Lung microvascular endothelial cell (primary cell): ENCODE results near the gene DENND5A. TPM values are rescaled to one million over a fixed set of nuclear protein-coding genes. Genes with fewer than 3 reads are reported as not detected.
"Not testable (repeated sequence)": the region's sequence is repeated elsewhere in the genome, so short reads cannot be mapped to it uniquely, and the experiment has no call there.

Source experiments
- DNase-seq, 2 donors: peaks; one replicate each; pipeline versions ENCODE4 v3.0.0 to v3.0.0-alpha.2; 2010; ENCODE audit warnings: low read depth in 2 of 2
- total RNA-seq: library from RNA; depleted of rRNA; stranded (reverse); fragments of >200 nt; gene quantifications from 2 replicates; pipeline ENCODE4 v1.2.1, GENCODE V29; 2014

DENND5A gene
- total RNA-seq, 1 donor from 2014 or later: 114 TPM

DNA sequence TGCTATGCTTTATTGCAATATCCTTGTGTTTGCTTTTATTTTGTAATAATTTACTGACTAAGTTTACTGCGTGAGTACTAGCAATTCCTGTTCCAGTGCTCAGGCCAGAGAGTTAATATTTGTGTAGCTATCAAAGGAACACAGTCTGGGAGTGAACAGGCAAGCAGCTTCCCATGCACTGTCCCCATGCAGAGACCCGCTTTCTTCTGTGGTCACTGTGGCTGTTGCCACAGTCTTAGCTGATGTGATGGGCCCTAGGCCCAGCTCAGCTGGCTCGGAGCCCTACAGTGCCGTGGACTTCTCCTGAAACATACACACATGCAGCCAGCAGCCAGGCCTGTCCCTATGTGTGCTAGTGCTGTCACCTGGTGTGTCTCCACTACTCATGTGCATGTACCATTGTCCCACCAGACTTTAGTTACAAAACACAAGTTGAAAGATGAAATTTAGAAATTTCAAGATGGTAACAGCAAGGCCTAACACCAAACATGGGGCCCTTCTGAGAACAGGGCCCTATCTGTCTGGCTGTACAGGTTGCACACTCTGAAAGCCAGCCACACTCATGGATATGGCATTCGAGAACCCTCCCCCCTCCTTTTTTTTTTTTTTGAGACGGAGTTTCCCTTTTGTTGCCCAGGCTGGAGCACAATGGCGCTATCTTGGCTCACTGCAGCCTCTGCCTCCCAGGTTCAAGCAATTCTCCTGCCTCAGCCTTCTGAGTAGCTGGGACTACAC, 161.4 kb downstream of the DENND5A start:
- no peak for DNase-seq

DNA sequence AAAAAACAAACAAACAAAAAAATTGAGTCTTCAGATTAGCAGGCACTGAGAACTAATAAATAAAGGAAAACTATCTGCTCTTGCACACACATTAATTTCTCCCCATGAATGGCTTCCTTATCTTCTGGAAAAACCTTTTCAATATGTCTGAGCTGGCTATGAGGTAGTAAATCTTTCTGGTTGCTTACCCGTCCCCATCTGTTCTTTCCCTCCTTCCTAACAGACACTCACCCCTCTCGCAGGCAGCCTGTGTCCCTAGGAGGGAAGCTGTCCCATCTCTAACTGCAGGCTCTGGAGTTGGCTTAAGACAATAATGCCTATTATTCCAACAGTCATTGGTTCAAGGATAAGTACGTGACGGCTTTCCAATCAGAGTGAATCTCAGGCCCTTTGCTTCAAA, 165.5 kb downstream of the DENND5A start:
- no peak for DNase-seq

DNA sequence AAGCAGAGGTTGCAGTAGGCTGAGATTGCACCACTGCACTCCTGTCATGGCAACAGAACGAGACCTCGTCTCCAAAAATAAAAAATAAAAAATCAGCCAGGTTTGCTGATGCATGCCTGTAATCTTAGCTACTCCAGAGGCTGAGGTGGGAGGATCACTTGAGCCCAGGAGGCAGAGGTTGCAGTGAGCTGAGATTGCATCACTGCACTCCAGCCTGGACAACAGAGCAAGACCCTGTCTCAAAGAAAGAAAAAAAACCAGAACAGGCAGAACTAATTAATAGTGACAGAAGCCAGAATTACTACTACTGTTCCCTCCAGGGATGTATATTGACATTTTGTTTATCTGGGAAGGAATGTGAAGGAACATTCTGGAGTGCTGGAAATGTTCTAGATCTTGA, 166.7 kb downstream of the DENND5A start:
- DNase-seq: not testable (repeated sequence)

DNA sequence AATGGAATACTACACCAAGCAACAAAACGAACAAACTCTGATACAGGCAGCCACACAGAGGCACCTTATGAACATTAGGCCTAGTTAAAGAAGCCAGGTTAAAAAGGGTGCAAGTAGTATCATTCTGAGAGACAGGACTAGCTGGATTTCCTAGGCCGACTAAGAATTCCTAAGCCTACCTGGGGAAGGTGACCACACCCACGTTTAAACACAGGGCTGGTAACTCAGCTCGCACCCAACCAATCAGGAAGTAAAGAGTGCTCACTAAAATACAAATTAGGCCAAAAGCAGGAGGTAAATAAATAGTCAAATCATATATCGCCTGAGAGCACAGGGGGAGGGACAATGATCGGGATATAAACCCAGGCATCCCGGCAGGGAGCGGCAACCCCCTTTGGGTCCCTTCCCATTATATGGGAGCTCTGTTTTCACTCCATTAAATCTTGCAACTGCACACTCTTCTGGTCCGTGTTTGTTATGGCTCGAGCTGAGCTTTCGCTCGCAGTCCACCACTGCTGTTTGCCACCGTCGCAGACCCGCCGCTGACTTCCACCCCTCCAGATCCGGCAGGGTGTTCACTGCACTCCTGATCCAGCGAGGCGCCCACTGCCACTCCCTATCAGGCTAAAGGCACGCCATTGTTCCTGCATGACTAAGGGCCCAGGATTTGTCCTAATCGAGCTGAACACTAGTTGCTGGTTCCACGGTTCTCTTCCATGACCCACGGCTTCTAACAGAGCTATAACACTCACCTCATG, 167.8 kb downstream of the DENND5A start:
- DNase-seq: not testable (repeated sequence)

DNA sequence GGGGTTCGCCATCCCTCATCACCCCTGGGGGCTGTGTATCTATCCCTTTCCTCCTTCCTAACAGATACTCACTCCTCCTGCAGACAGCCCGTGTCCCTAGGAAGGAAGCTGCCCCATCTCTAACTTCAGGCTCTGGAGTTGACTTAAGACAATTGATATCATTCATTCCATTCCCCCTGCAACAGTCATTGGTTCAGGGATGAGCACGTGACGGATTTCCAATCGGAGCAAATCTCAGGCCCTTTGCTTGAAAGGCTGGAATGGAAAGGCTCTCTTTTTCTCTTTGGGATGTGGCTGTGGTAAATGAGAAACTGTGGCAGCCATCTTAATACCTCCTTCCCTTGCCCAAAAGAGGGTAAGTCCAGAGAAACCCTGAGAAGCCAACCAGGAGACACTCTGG, 168.7 kb downstream of the DENND5A start:
- no peak for DNase-seq

DNA sequence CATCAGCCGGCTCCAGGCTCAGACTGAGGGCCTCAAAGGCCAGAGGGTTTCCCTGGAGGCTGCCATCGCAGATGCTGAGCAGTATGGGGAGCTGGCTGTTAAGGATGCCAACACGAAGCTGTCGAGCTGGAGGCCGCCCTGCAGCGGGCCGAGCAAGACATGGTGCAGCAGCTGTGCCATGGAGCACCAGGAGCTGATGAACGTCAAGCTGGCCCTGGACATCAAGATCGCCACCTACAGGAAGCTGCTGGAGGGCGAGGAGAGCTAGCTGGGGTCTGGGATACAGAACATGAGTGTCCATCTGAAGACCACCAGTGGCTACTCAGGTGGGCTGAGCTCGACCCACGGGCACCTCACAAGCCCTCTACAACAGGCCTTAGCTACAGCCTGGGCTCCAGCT, 169.7 kb downstream of the DENND5A start:
- peak in 1 of 2 donors; percentile 9 for DNase-seq

DNA sequence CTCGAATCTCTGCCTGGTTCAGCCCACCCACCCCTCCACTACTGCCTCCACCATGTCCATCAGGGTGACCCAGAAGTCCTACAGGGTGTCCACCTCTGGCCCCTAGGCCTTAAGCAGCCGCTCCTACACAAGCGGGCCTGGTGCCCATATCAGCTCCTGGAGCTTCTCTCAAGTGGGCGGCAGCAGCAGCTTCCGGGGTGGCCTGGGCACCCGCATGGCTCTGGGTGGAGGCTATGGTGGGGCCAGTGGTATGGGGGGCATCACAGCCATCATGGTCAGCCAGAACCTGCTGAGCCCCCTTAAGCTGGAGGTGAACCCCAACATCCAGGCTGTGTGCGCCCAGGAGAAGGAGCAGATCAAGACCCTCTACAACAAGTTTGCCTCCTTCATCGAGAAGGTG, 170.7 kb downstream of the DENND5A start:
- no peak for DNase-seq

DNA sequence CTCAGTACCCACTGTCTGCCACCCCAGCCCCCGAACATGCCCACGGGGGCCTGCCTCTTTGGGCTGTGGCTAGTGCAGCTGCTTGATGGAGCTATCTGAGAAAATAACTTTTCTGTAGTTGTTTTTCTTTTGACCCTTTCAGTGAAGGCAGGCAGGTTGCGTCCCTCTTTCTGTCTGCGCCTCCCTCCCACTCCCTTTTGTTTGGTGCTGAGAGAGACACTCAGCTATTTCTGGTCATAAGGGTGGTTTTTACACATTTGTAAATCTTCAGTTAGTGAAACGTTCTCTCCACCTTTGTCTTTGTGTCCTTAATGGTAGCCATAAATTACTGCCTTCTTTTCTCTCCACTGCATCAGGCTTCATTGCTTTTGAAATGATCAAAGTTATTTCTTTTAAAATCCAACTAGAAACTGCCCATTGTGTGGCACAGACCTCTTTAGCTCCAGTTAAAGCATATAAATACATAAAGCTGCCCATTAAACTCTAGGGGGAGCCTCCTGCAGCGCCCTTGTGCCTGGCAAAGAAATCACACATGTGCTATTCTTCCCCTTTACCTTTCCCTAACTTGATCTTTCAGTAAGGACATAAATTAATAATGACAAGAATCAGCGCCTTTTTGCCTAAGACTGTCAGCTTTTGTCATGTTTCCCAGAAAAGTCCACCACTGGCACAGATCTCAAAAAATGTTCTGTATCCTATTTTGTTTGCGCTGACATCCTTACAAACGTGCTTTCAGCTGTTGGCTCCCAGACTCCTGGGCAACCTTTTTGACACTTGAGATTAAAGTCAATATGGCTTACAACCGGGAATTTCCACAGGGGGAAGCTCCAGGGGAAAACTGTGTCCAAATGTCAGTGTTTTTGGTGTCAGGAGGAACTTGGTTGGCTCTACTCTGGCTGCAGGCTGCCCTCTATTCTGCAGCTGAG, 172.0 kb downstream of the DENND5A start:
- DNase-seq: peak; percentile 6 to 37

DNA sequence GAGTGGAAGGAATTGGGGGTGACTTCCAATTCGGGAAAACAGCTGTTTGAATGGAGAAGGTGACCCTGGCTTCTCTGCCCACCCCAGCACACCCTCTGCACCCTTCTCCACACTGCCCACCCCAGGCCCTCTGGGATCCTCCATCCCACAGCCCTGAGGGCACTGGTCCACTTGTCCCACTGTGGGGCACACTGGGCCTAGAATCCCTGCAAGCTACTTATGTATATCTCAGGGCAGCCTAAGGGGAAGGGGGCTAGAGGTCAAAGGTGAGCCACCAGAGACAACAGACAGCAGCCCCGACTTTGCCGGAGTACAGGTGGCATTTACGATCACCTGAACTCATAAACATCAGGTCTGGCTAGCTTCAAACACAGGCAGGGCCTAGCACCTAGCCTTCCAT, 173.1 kb downstream of the DENND5A start:
- no peak for DNase-seq

DNA sequence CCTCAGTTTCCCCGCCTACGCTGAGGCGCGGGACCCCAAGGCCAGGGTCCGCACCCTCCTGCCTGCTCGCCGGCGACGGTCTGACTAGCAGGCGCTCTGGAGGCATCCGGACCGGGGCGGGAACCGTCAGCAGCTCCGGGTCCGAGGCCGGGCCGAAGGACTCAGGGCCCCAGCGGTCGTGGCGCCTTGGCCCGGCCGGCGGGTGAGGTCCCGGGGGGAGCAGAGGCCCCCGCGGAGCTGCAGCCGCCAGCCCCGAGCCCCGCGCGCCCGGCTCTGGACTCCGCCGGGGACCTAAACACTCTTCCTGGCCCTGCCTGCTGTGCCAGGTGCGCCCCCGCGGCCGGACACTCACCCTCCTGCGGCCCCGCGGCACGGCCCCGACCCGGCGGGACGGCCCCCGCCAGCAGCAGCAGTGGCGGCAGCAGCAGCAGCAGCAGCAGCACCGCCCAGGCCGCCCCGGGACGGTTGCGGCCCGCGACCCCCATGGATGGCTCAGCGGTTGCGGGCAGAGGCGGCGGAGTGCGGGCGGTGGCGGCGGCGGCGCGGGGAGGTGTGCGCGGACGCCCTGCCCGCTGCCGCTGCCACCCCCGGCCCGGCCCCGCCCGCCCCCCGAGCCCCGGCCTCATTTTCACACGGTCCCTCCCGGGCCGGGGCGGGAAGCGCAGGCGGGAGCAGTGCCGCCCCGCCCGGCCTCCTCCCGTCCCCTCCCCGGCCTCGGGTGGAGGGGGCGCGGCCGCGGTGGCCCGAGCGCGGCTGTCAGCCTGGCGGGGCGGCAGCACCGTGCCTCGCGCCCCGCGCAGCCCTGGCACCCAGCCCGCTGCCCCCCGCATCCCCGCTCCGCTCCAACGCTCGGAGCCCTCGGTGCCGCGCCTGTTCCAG, 173.9 kb downstream of the DENND5A start, which contains the start of gene SCUBE2:
SCUBE2 (minus strand) TSS at position 556 of the 879 bp plus-strand sequence; CDS start at position 485, 71 bp downstream.
- peak in 1 of 2 donors; percentile 6 for DNase-seq

DNA sequence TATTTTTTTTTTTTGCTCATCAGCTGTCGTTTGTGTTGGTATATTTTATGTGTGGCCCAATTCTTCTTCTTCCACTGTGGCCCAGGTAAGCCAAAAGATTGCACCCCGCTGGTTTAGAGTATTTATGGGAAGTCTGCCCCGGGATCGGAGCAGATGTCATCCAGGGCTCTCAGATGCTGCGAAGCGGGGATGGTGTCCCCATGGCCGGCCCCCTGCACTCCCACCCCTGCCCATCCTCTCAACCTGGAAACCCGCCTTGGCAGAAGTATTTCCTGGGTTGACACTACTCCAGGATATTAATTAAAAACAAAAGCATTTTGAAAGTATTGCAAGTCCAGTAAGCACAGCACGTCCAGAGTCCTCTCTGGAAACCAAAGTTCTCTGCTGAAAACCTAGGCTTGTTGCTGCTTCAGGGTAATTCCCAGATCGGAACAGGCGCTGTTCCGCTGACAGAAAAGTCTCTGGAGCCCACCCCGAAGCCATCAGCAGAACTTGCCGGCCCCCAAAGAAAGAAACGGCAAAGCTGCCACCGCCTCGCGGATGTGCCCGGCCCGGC, 174.6 kb downstream of the DENND5A start:
- DNase-seq: peak in 1 of 2 donors; percentile 8

DNA sequence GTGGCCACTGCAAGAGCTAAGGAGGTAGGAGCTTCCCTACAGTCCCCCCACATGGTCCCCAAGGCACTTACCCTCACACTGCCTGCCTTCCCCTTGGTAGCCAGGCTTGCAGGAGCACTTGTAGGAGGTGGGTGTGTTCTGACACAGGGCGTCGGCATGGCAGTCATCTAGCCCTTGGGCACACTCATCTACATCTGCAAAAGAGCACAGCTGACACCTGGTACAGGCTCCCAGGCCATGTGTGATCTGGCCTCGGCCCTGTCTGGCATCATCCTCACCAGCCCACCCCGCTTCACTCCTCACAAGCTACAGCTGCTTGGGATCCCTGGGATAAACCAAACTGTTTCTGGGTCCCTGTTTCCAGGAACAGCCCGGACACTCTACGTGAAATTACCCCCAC, 175.5 kb downstream of the DENND5A start:
- no peak for DNase-seq

DNA sequence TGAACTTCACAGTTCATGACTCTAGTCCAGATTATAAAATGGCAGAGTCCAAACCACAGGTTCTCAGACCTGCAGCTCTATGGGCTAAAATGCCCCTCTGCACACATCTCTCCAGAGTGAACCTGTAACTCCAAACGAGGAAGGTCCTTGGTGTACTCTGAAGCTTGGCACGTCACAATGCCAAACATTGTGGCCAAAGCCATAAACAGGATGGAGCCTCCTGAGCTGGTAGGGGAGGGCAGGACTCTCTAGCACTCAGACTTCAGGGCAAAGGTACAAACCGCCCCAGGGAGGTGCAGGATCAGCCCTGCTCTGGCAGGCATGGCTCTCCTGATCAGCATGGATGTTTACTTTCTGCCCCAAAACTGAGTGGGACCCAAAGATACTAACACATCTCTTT, 176.1 kb downstream of the DENND5A start:
- no peak for DNase-seq

Other genes starting within 250 kb of the DENND5A start
- gene SCUBE2, start 173.8 kb downstream of the DENND5A start, total RNA-seq: 0.87 and 0.99 TPM in 2 replicates
- 31.4 and 49.0 TPM in 2 replicates for gene TMEM41B, start 49.2 kb upstream of the DENND5A start, total RNA-seq
- 84.8 and 90.5 TPM in 2 replicates for gene IPO7, start 119.3 kb upstream of the DENND5A start, total RNA-seq
- gene ZNF143, start 195.7 kb upstream of the DENND5A start, total RNA-seq: 18.7 and 33.9 TPM in 2 replicates